GM04503 (cell line): ENCODE results near the gene ANKMY1.

Experiments used
- DNase-seq: peaks from one replicate; pipeline ENCODE4 v3.0.0-alpha.2; 2012; ENCODE audit warnings: low read depth

ANKMY1 gene

DNA sequence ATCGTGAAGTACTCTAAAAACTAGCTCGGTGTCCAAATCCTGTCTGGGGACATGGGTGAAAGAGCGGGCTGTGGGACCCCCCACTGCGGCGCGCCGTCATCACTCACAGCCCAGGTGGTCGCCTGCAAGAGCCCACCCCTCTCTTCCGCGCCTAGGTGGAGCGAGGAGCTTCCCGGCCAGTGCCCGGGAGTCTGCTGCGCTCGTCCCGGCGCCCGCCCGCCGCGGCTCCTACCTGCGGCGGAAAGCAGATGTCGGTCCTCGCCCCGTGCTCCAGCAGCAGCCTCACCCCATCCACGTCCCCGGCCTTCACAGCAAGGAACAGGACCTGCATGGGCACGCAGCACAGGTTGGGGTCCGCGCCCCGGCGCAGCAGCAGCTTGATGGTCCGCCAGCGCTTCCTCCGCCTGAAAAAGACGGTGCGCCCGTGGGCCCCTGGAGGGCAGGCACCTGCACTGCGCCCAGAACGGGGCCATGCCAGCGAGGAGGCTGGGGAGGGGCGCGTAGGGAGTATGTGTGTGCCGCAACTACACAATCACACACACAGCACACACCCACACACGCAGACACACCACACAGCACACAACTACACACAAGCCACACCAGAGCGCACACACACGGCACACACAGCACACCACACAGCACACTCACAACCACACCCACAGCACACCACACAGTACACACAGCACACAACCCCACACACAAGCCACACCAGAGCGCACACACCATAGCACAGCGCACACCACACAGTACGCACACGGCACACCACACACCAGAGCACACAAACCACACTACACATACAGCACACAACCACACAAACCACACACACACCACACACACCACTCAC lies 37.4 kb downstream of the ANKMY1 start:
- DNase-seq: no peak

DNA sequence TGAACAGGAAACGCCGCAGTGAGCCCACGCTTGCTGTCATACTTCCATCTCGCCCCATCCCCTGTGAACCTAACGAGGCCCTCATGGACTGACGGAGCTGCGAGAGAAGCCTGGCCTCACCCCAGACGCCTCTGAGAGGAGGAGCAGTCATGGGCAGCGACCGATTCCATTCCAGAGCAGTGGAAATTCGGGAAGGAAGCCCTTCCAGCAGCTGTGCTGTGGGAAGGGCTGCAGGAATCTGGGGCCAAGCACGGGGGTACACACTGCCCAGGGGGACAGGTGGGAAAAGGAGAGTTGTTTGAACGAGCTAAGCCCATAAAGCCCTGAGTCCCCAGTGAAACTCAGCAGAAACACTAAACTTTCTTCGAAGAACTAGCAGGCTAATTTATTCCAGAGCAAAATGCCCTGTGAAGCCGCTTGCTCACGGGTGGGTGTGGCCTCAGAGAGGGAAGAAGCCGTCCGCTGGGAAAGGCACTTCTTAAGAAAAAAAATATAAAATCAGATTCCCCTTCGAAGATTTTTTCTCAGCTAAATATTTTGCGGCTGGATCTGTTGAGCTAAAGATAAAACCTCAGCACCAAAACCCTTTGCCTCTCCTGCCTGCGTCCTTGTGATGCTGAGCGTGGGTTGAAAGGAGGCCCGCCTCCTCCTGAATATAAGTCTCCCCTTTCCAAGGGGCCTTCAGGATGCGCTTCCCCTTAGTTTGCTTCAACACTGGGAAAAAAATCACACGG lies 38.2 kb downstream of the ANKMY1 start:
- no peak for DNase-seq

DNA sequence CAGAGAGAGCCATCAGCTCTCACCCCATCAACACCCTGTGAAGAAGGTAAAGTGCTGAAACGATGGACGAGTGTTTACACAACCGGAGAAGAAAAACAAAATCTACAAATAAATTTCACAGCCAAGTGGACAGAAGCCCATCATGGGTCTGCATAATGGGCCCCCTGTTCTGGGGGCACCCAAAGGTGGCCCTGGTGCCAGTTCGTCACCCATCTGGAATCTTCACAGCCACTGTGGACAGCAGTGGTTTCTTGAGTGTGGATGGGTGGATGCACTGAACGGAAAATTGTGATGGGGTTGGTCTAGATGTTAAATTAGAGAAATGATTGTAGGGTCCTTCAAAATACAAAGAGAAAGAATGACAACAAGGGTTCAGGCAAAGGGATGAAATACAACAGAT lies 38.8 kb downstream of the ANKMY1 start:
- no peak for DNase-seq

DNA sequence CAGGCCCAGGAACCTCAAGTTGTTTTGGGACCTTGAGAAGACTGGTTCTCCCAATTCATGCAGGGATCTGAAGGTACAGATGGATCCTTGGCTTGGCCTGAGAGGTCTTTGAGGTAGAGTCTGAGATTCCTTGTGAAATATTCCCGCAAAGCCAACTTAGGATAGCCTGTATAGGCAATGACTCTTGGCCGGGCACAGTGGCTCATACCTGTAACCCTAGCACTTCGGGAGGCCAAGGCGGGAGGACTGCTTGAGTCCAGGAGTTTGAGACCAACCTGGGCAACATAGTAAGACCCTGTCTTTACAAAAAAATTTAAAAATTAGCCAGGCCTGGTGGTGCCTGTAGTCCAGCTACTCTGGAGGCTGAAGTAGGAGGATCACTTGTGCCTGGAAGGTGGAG lies 40.4 kb downstream of the ANKMY1 start:
- no peak for DNase-seq

DNA sequence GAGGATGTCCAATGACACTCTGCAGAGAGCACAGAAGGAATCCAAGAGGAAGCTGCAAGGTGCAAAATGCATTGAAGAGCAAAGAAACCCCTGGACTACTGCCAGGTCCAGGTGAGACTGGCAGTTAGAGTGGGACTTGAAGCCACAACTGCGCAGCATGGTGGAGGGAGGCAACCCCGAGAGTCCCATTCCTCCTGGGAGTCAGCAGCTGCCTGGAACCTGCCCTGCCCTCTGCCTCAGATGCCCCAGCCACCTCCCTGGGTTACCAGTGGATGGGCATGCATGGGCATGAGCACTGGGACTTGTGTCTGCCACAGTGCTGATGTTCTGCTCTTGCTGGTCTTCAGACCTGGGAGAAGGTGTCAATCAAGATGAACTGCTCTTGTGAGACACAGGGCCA lies 43.2 kb downstream of the ANKMY1 start:
- DNase-seq: no peak

DNA sequence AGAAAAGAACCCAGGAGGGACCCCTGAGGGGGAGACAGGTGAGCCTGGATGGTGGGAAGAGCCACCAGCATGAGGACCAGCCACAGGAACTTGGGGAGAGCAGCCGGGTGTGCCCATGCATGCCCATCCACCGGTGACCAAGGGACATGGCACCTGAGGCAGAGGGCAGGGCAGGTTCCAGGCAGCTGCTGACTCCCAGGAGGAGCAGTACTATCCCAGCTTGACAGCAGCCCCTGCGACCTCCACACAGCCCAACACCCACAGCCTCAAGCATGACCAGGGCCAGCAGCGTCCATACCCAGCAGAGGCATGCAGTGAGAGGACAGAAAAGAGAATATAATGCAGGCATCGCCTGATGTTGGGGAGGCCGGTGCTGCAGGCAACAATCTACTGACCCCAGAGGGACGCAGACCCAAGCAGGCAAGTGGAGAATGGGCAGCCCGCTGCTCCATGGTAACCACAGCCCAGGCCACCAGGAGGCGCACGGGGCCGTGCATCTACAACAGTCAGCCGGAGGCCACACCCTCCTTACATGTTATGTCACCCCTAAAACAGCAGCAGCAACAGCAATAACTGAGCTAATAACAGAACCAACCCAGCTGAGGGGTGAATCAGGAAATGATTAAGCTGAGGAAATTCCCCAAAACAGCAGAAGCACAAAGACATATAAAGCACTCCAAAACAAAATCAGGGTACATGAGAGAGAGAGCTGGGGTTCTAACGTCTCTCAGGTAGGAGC lies 44.1 kb downstream of the ANKMY1 start:
- peak; percentile 40 for DNase-seq

DNA sequence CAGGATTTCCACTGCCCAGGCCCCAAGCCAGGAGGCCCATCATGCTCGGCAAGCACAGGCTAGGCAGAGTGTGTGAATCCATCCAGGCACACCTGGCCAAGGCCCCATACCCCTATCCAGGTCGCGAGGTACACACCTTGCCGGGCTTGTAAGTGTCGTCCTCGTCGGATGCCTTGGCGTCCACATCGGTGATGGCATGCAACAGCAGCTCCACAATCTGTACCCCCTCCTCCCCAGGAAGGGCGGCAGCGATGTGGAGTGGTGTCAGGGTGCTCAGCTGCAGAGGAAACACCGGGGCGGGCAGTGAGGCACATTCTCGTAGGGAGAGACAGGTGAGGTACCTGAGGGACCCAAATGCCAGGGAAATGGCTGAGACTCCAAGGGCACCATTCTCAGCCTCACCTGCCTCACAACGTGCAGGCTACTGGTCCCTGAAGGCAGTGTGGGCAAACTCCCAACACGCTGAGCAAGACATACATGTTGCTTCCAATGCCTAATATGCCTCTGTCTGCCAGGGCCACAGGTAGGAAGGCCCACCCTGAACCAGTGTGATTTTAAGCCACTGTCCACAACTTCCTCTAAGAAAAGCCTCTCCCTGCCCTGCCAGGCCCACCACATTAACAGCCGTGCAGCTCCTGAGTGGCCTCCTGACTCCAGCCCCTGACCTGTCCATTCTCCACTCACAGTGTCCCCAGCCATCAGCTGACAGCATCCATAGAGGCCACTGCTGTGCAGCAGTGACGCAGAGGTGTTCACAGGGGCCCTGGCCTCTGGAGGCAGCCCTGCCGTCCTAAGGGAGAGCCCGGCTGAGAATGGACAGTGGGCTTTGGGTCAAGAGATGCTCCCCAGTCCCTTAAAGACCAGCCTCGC lies 44.9 kb downstream of the ANKMY1 start:
- DNase-seq: no peak

DNA sequence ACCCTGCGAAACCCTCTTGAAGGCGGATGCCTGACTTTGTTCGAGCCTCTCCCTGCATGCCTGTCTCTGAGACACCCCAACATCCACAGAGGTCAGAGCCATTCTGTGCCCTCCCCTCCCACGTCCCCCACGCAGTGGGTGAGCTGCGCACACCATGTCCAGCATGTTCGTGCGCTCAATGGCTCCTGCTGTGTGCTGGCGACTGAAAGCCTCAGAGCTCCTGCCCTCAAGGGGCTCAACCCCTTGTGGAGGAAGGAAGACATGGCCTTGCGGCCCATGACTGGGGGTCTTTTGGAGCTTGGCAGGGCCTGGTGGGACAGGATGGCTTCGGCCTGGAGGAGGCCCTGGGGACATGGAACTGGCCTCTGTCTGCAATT lies 45.7 kb downstream of the ANKMY1 start:
- DNase-seq: no peak

DNA sequence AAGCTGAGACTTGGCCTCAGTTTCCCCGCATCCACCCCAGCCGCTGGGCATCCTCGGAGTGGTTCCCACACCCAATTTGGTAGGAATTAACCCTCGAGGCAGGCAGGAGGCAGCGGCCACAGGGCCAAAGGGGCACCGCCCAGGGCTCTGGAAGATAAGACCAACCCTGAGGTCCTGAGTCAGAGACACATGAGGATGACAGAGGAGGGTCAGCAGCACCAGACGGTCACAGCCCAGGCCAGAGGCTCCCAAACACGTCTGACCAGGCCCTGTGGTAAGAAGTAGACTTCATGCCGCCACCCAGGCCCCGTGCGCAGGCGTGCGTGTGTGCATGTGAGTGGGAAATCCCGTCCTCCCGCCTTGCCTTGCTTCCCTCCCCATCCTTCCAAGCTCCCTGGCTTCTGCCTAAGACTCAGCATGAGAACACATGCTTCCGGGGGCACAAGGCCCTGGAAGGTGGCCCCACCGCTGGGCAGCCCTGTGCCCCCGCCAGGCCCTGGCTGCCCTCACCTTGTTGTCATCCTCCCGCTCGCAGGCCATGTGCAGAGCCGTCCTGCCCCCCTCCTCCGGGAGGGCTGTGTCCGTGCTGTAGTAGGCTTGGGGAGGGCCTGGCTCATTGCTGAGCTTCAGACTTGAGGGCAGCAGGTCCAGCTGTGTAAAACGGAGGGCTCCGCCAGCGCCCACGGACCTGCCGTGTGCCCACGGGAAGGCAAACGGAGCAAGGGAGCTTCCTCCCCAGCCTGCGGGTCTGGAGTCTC lies 46.3 kb downstream of the ANKMY1 start:
- no peak for DNase-seq

DNA sequence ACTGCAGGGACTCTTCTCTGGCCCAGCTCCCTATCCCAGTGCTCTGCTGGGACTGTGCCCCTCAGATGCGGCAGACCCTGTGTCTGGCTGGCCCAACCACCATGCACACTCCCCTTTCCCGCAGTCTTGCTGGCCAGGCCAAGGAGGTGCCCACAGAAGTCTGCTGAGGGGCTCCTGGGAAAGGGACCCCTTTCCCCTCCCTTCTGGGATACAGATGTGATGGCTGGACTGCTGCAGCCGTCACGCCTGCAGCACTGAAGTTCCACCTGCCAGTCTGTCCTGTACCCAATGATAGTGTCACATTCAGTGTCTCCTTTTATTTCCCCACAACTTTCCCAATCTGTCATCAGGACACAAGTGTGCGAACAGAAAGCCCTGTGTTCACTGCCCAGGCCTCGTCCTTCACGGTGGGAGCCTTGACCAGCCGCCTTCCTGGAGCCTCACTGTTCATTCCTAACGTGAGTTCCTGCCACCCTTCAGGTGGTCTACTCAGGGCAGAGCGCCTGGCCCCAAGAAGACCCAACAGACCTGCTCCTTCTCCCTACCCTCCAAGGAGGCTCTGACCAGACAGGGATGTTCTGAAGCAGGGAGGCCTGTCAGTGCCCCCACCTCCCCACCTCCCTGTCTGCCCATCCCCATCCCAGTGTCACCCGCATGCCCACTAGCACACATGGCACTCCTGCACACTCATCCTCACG lies 47.1 kb downstream of the ANKMY1 start:
- DNase-seq: no peak

DNA sequence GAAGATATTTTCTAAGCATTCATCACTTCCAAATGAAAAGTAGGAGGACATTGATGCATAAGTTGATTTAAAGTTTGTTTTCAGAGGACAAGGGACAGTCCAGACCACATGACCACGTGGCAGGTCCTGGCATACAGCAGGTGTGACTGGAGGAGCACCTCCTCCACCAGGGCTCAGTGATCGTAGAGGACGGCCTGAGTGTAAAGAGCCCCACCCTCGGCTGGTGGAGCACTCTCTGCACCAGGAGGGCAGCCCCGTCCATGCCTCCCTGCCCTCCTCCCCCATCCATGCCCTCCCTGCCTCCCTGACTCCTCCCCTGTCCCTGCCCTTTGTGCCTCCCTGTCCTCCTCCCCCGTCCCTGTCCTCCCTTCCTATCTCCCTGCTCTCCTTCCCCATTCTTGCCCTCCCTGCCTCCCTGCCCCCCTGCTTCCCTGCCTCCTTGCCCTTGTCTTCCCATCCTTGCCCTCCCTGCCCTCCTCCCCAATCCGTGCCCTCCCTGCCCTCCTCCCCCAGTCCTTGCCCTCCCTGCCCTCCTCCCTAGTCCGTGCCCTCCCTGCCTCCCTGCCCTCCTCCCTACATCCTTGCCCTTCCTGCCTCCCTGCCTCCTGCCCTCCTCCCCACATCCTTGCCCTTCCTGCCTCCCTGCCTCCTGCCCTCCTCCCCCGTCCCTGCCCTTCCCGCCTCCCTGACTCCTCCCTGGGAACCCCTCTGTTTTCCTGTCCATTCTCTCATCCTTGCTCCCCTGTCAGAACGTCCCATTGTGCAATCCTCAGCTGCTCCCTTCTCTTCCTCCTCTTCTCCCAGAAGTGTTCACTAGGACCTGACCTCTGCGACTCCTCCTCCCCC lies 47.9 kb downstream of the ANKMY1 start:
- DNase-seq: no peak

DNA sequence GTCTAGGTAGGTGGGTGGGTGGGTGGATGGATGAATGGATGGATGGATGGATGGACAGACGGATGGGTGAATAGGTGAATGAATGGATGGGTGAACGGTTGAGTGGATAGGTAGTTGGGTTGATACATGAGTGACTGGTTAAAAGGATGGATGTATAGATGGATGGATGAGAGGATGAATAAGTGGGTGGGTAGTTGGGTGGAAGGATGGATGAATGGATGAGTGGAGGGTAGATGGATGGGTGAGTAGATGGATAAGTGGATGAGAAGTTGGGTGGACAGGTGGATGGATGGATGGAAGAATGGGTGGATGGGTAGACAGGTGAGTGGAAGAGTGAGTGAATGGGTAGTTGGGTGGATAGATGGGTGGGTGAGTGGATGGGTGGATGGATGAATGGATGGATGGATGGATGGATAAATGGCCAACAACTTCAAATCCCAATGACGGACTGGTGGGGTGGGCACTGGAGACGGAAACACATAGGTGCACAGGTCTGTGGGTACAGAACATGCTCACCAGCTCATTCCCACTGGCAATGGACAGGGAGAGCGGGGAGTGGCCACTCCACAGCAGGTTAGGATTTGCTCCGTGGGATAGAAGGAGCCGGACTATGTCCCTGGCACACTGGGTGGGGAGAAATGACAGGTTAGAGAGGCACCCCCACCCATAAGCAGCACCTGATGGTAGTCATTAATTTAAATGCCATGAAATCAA lies 48.8 kb downstream of the ANKMY1 start:
- DNase-seq: no peak

DNA sequence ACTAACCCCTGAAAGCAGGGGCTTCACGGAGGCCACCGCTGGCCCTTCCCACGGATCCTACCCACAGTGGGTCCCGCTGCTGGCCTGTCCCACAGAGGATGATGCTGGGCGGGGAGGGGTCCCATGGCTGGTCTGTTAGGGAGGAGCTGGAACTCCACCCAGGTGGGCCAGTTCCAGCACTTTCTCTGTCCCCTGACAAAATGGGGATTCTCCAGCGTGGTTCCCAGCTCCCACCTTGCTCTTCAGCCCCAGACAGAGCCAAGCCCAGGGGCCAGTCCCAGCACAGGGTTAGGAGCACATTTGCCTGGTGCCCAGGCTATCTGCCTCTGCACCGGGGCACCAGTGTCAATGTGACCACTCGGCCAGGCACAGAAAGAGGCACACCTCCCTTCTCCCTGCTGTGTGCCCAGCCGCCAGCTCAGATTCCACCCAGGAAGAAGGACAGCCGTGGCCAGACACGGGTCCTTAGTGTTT lies 50.0 kb downstream of the ANKMY1 start:
- no peak for DNase-seq

DNA sequence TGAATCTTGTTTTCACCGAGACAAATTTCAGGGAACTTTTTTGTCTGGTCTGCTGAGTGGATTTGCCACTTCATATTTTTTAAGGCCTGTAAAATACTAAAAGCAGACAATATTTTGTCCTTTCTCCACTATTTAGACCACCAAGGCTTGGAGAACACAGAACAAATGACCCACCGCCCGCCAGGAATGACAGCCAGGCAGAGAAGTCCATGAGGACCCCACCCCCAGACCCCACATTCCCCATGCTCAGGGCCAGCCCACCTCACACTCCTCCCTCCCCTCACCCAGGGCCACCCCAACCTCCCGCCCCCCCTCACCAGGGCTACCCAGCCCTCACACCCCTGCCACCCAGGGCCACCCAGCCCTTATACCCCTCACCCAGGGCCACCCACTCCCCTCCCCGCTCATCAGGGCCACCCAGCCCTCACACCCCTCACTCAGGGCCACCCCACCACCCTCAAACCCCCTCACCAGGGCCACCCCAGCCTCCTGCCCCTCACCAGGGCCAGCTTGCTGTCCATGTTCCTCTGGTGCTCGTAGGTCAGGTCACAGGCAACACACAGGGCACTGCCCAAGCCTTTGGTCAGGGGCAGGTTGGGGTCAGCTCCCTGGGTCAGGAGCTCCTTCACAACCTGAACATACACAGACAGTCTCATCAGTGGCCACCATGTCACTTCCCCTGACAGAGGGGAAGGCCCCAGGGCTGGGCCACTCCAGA lies 50.6 kb downstream of the ANKMY1 start:
- DNase-seq: no peak

DNA sequence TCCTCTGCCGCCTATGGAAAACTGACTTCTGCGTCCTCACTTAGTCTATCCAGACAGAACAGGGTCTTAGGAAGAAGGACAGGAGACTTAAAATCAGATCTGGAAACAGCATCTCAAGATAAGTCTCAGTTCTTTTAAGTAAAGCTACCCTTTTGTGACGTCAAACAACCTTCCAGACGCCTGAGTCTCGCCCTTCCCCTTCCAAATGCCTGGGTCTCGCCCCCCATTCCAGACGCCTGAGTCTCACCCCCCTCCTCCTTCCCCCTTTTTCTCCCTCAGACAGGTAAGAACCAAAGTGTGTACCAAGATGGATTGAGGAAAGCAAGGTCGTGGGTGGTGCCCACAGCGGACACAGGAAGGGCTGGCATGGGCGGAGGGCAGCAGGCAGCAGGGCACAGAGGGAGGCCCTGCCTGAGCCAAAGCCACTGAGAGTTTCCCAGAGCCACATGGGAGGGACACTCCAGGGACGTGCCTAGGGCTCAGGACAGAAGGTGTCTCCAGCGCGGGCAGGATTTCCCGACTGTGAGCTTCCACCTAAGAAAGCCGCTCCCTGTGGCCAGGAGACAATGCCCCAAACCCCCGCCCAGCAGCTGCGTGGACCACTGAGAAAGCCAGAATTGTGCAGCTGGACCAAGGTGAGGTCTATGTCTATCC lies 51.3 kb downstream of the ANKMY1 start:
- DNase-seq: no peak

DNA sequence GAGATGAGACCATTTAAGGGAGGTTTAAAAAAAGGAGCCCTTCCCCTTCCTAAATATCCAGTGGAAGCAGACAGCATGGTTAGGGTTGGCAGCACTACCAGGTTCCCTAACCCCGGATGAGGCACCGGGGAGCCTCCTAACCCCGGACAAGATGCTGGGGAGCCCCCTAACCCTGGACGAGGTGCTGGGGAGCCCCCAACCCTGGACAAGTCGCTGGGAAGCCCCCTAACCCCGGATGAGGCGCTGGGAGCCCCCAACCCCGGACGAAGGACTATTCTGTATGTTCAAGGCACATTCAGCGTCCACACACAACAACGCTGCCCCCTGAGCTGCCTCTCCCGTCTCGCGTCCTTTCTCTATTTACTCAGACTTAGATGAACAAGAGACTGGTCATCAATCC lies 51.9 kb downstream of the ANKMY1 start:
- DNase-seq: no peak

DNA sequence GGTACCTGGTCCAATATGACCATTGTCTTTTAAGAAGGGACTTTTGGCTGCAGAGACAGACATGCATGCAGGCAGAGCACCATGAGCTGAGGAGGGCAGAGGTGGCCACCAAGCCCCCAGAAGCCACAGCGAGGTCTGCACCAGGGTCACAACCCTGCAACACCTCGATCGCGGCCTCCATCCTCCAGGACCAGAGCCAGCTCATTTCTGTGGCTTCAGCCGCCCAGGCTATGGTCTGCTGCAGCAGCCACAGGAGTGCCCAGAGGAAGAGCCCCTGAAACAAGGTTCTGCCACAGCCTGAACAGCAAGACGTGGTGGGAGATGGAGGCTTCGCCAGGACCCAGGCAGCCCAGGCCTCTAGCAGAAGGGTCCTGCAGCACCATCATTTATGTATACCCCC lies 53.9 kb downstream of the ANKMY1 start:
- DNase-seq: no peak

DNA sequence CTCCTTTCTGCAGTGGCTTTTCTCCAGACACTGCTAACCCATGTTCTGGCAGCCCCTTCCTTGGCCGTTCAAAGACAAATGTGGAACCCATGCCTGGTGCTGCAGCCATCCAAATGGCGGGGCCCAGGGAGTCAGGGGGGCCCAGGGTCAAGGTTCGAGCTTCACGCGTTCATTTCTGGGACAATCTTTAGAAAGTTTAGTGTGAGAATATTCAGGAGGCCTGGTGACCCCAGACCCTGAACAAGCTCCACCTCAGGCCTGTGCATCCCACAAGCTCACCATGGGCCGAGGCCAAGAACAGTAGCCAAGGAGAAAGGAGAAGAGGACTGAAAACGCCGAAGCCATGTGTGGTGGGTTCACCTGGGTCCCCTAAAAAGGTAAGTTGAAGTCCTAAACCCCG lies 54.4 kb downstream of the ANKMY1 start:
- no peak for DNase-seq
